DMS53 treated with DMSO at 0.1 percent for 48 hours (cell line): ENCODE results near the gene NDUFAF7.
"Not testable (repeated sequence)": the region's sequence is repeated elsewhere in the genome, so short reads cannot be mapped to it uniquely, and the experiment has no call there.

Experiments
- DNase-seq: peaks from one replicate; lab custom pipeline; 2025; ENCODE audit not compliant: unreplicated experiment; lab: John Stamatoyannopoulos, UW

Gene NDUFAF7, protein sequence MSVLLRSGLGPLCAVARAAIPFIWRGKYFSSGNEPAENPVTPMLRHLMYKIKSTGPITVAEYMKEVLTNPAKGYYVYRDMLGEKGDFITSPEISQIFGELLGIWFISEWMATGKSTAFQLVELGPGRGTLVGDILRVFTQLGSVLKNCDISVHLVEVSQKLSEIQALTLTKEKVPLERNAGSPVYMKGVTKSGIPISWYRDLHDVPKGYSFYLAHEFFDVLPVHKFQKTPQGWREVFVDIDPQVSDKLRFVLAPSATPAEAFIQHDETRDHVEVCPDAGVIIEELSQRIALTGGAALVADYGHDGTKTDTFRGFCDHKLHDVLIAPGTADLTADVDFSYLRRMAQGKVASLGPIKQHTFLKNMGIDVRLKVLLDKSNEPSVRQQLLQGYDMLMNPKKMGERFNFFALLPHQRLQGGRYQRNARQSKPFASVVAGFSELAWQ

DNA sequence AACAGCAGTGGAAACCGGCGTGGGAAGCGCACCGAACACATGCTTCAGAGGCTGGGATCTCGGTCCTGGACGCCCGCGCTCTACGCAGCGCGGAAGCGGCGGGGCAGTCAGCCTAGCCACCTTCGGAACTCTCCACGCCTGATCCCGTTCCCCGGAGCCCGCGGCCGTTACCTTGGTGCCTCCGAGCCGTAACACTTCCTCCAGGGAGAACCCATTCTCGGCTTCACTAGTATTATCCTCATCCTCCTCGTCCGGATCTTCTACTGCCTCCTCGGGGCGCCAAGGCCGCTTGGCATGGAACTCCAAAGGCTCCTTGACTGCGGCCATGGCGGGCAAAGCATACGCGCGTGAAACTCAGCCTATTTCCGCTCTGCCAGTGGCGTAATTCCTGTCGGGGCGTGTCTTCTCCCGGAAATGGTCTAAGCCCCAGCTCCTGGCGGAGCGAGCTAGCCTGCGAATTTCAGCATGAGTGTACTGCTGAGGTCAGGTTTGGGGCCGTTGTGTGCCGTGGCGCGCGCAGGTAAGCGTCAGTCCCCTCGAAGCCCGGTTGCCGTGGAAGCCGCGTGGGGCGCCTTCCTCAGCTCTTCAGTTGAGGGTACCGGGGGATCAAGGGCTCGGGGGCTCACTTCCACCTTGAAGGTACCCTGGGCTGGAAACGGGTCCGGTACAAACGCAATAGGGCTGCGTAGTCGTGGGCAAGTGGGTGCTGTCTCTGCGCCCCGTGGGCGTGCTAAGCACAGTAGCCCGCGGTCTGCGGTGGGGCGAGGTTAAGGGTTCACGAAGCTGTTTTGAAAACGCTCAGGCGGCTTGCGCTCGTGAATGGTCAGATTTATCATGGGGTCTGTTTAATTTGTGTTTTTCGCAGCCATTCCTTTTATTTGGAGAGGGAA, at the start of gene NDUFAF7, which contains the start of gene CEBPZ:
NDUFAF7 (plus strand) TSS at position 418 of the 890 bp plus-strand sequence; CDS start at position 466, 48 bp downstream.
CEBPZ (minus strand) TSS at position 356 of the 890 bp plus-strand sequence; CDS start at position 327, 29 bp downstream.
- peak; percentile 78 for DNase-seq

DNA sequence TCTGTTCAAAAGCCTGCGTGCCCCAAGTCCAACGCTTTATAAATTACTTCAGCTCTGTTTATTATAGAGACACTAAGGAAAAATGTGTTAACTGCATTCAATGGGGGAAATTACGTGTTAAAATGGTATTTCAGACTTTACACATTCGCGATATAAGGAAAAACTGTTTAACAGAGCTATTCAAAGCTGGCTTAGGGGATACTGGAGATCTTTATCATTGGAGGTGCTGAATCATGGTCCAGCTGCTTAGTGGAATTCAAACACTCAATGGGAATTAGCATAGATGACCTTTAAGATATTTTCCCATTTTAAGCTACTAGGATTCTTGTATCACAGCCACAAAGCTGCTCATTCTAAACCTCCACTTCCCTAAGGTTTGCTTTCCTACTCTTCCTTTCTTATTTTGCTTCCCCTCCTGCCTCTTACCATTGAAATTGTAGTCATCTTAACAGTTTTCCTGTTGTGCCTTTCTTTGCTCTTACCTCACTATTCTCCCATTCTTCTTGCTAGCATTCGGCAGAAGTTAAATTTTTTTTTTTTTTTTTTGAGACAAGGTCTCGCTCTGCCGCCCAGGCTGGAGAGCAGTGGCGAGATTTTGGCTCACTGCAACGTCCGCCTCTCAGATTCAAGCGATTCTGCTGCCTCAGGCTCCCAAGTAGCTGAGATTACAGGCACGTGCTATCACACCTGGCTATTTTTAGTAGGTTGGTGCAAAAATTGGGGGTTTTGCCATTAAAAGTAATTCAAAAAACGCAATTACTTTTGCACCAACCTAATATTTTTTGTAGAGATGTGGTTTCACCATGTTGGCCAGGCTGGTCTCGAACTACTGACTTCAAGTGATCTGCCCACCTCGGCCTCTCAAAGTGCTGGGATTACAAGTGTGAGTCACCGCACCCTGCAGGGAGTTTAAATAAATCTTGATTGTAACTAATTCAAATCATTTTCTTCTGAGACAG, 49.5 kb upstream of the NDUFAF7 start:
- no peak for DNase-seq

DNA sequence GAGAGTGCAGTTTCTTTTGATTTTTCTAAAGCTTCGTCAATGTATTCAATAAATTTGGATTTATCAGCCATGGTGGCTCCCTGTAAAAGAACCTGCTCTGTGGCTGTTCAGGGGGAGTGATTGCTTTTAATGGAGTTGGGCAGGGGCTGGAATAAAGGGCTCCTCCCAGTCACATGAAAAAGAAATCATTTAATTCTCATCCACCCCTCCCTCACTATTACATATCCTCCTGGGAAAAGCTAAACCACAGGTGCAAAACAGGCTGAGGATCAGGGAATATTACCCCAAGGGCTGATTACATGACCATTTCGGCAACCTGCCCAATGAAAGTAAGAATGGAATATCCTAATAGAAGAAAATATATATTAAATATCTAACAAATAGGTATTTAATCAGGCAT, 42.9 kb upstream of the NDUFAF7 start, which contains the start of gene SULT6B1:
SULT6B1 (minus strand) TSS at position 101 of the 400 bp plus-strand sequence; CDS start at position 71, 30 bp downstream.
- no peak for DNase-seq

DNA sequence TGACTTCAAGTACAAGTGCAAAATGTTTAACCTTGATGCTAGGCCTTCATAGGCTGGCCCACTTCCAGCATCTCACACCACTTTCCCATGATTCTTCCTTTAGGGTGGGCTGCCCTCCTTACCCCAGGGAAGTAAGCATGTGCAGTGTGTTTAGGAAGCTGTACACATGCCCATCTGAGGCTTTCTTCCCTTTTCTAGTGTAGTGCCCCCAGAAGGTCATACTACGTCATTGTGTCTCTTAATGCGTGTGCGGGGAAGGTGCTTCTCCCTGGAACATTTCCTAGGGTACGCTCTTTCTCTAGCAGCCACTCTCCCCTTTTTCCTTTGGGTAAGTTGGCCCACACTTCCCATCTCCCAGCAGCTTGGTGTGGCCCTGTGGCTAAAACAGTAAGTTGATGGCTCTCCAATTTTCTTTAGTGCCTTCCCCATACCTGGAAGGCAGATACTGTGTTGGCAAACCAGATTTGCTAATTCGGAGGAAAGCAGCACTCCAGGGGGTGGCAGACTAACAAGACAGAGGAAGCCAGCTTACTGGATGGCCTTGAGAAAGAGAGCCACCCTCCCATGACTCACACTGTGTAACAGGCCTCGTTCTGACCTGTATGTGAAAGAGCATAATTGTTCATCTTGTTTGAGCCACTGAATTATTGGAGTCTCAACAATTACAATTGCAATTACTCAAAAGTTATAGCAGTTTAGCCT, 41.9 kb upstream of the NDUFAF7 start:
- no peak for DNase-seq

DNA sequence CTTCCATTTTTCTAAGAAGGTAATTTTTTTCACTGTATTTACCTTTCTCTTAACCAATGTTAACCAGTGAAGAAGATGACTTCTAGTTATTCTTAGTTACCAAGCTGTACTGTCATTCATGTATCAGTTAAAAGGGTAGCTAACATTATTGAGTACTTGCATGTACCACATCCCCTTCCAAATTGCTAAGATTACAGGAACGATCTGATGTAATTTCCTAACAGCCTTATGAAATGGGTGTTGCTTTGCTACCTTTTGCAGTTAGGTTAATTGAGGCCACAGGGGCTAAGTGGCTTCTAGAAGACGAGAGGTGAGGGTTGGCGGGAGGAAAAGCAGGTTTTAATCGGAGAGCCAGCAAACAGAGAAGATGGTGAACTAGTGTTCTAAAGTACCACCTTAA, 41.2 kb upstream of the NDUFAF7 start:
- DNase-seq, result no peak

DNA sequence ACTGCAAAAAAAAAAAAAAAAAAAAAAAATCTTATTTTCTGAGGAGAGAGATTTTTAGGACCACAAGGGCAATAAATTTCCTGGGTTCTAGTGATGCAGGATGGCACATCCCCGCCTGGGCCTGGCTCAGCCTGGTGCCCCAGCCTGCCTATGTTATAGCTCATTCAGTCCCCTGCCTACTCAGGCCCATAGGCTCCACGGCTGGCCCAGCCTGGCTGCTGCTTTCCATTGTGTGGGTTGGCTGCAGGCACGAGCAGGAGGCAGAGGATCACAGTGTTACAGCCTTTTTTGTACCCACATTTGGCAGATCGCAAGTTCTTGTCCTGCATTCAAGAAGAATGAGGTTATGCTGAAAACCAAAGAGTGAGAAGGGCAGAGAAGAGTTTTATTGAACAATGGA, 40.2 kb upstream of the NDUFAF7 start:
- DNase-seq, result no peak

DNA sequence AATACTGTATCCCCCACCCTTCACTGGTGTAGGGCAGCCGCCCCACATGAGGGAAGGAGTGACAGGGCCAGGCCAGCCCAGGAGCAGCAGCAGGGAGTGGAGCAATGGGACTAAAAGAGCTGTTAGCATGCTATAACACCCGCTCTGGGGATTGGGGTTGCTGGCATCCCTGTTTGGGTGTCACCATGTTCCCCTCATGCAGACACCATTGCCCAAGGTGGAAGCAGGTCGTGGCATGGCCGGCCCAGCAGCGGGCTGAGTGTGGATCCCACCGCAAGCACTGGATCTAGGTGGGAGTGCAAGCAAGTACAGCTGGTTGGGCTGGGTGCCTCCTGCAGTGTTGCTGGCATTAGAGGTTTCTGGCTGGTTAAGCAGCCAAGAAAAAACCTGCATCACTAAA, 39.7 kb upstream of the NDUFAF7 start:
- no peak for DNase-seq

DNA sequence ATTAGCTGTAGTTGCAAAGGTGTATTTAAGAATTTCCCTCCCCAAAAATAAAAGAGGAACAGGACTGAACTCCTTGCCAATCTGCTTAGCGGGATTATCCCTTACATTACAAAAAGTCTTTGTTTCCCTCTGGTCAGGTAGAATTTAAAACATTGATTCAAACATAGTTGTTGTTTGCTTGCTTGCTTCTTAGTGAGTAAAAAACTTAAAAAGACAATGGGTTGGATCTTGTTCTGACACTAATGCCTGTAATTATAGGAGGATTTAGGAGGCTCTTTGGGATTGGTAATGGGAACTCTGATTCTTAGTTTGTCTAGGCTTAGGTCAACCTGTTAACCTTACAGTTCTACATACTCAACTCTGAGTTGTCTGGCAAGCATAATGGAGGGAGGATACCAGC, 38.9 kb upstream of the NDUFAF7 start:
- no peak for DNase-seq

DNA sequence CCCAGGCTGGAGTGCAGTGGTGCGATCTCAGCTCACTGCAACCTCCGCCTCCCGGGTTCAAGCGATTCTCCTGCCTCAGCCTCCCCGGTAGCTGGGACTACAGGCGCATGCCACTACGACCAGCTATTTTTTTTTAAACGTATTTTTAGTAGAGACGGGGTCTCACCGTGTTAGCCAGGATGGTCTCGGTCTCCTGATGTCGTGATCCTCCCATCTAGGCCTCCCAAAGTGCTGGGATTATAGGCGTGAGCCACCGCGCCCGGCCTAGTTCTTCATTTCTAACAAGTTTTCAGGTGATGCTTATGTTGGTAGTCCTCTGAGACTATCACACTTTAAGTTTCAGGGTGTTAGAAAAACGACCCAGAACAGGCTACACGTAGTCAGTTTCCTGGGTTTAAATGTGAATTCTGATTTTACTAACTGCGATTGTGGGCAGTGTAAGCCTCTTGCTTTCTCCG, 35.6 kb upstream of the NDUFAF7 start:
- DNase-seq, result not testable (repeated sequence)

DNA sequence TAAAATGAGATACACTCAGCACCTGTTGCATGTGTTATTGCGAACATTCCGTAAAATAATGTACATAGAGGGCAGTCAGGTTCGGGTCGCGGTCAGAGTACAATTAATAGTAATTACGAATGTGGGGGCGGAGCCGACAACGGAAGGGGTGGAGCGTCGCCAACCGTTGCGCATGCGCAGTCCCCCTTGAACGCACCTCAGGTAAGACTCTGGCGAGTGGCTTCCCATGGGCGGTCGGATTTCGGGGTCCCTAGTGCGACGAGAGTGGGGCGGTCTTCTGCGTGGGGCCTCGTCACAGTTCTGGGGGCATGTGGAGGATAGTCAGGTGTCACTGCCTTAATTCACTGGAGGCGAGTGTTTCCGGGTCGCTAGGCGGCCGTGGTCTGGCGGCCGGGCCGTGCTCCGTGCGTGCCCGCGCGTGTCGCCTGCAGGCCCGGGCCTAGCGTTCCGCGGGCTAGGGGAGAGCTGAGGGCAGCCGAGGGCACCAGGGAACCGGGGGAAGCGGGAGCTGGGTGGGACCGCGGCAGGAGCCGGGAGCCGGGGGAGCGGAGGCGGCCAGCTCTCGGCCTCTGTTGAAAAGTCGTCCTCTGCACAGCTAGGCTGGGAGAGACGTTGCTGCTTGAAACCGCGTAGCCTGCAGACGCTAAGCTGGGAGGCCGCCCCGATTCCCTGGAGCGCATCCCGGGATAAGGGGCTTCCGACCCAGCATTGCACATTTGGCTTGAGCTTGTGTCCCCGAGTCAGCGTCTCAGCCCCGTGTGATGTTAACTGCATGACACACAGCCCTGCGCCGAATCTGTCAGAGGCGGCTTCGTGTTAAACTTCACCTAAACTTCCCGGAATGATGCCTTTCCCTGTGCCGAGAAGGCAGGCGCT, 34.9 kb upstream of the NDUFAF7 start, which contains the start of gene CEBPZOS:
CEBPZOS (plus strand) TSS at position 177 of the 876 bp plus-strand sequence. CDS start 3,209 bp downstream, outside the sequence.
- DNase-seq, result peak; percentile 62

DNA sequence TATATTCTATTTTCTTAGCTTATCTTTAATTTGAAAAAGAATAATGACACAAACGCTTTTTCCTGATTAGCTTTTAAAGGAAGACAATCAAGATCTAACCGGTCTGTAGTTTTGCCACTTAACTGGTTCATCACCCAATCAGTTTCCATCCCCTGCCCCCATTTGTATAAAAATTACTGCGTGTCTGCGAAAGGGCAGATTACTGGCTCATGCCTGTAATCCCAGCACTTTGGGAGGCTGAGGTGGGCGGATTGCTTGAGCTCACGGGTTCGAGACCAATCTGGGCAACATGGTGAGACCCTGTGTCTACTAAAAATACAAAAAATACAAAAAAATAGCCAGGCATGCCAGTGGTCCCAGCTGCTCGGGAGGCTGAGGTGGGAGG, 32.8 kb upstream of the NDUFAF7 start:
- no peak for DNase-seq

DNA sequence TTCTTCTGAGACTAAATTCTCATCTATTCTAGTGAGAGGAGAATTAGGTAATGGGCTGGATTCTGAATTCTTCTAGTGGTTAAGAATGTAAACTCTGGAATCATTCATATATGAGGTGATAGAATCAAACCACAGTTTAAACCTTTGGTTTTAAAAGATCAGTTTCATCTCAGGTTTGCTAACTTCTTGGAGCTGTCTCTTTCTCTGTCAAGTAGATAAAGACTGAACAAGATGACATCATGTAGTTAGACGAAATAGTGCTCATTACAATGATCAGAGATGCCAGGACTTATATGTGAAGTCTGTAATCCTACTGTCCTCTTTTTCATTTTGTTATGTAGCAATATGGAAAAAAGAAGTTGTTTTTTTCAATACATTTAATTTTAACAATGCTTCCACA, 30.2 kb upstream of the NDUFAF7 start:
- DNase-seq, result no peak

DNA sequence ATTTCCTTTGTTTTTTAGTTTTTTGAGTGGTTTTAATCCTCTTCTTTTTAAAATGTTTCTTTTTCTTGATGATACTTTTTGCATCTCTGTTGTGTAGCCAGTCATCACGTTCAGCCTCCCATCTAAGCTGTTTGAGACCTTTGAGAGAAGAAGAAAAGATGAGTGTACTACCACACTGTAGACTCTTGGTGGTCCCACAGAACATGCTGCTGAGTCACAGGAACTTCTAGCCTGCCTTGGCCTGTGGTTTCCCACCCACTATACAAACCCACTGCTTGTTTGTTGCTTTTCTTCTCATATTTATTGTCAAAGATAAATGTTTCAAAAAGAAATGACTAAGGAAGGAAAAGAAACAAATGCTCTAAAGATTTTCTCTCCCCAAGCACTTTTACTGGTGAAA, 29.7 kb upstream of the NDUFAF7 start:
- DNase-seq, result no peak

DNA sequence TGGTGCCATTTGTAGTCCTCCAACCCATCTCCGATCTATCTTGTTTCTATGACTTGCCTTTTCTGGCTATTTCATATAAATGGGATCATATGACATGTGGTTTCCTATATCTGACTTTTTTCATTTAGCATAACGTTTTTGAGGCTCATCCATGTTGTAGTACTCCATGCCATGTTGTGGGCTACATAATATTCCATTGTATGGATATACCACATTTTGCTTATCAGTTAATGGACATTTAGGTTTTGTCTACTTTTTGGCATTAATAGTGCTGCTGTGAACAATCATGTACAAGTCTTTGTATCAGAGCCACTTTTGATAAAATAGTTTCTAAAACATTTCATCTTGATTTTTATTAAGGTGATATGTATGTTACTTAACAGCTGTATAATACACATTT, 27.8 kb upstream of the NDUFAF7 start:
- no peak for DNase-seq

DNA sequence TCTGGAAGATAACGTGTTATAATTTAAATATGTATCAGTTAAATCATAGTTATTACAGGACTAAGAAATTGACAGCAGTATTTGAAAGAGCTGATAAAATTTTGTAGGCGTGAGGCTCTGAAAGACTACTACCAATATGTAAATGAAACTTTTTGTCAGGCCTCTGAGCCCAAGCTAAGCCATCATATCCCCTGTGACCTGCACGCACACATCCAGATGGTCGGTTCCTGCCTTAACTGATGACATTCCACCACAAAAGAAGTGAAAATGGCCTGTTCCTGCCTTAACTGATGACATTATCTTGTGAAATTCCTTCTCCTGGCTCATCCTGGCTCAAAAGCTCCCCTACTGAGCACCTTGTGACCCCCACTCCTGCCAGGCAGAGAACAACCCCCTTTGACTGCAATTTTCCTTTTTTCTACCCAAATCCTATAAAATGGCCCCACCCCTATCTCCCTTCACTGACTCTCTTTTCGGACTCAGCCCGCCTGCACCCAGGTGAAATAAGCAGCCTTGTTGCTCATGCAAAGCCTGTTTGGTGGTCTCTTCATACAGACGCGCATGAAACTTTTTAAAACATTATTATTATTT, 26.3 kb upstream of the NDUFAF7 start:
- DNase-seq, result not testable (repeated sequence)

DNA sequence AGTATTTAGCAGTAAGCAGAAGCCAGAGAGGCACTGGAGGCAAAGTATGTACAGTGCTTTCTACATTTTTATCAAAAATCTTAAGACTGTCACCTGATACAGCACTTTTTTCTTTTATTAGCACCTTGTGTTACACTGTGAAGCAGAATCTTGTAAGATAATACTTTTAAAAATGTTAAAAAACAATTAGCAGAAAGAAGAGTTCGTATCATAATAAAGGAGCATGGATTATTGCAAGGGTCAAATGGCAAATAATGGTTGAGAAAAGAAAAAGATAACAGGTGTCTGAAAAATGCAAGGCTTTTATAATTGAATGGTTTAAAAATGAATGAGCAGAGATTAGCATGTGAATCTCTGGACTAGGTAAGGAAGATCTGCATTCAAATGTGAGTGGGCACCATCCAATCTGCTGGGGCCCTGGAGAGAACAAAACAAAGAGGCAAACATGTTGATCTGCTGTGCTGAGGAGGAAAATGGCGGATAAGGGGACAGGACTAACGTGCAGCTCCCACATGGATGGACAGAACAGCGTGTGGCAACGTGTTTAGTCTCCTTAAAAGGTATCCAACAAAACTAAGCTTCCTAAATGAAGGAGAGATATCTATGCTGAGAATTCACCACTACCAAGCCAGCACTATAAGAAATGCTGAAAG, 25.6 kb upstream of the NDUFAF7 start:
- DNase-seq, result no peak

DNA sequence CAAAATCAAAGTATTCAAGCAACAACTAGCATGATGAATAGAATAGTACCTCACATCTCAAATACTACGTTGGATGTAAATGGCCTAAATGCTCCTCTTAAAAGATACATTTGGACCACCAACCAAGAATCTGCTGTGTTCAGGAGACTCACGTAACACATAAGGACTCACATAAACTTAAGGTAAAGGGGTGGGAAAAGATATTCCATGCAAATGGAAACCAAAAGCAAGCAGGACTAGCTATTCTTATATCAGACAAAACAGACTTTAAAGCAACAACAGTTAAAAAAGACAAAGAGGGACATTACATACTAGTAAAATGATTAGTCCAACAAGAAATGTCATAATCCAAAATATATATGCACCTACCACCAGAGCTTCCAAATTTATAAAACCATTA, 24.7 kb upstream of the NDUFAF7 start:
- DNase-seq, result not testable (repeated sequence)

DNA sequence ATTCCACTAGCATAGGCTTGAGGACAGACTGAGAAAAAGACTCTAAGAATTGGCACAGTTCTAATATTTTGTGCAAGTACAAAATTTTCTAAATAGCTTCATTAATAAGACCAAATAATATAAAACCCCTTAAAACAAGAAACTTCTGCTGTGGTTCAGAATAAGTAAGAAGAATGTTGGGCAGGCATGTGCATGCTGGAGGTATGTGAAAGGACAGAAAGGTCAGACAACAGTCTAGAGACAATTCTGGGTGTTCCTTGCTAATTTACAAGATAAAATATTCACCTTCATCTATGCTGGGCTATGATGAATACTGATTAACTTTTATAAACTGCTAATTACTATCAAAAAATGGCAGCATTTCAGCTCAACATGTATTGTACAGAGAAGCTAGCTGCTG, 20.2 kb upstream of the NDUFAF7 start:
- no peak for DNase-seq
